Skeletal muscle tissue (tissue), 4 donors: ENCODE results near the gene GPSM1. TPM values are rescaled to one million over a fixed set of nuclear protein-coding genes. Genes with fewer than 3 reads are reported as not detected.

Source experiments
- H3K27ac ChIP-seq: one replicate; pipeline ENCODE4 v1.7.0; 2013; ENCODE audit warnings: mild to moderate bottlenecking, low read depth, low read length, inconsistent platforms
- H3K27me3 ChIP-seq, 3 donors: one replicate each; pipeline ENCODE4 v1.7.0; 2013; ENCODE audit warnings: low read length in 3 of 3; ENCODE audit not compliant: control insufficient read depth in 3 of 3, insufficient read depth in 3 of 3
- H3K36me3 ChIP-seq, 3 donors: one replicate each; pipeline ENCODE4 v1.7.0; 2013; ENCODE audit warnings: low read length in 3 of 3; ENCODE audit not compliant: control insufficient read depth in 3 of 3, insufficient read depth in 3 of 3
- H3K4me1 ChIP-seq, 3 donors: one replicate each; pipeline ENCODE4 v1.7.0; 2013; ENCODE audit warnings: low read length in 3 of 3, mild to moderate bottlenecking in 3 of 3; ENCODE audit not compliant: control insufficient read depth in 3 of 3, insufficient read depth in 3 of 3
- H3K4me3 ChIP-seq, 3 donors: one replicate each; pipeline ENCODE4 v1.7.0; 2013; ENCODE audit warnings: low read length in 3 of 3
- H3K9ac ChIP-seq, 3 donors: one replicate each; pipeline ENCODE4 v1.7.0; 2013; ENCODE audit warnings: low read length in 3 of 3, mild to moderate bottlenecking in 3 of 3, moderate library complexity in 2 of 3, low read depth in 1 of 3
- H3K9me3 ChIP-seq, 3 donors: one replicate each; pipeline ENCODE4 v1.7.0; 2013; ENCODE audit warnings: low read length in 3 of 3; ENCODE audit not compliant: control insufficient read depth in 3 of 3
- total RNA-seq: library from RNA; depleted of rRNA; stranded (reverse); fragments of >200 nt; gene quantifications from one replicate; pipeline ENCODE4 v1.2.3, GENCODE V29; 2014
- donor health status: Osteomylitis.

Gene GPSM1
- total RNA-seq, 1 donor from 2014 or later = 14.1 TPM

DNA sequence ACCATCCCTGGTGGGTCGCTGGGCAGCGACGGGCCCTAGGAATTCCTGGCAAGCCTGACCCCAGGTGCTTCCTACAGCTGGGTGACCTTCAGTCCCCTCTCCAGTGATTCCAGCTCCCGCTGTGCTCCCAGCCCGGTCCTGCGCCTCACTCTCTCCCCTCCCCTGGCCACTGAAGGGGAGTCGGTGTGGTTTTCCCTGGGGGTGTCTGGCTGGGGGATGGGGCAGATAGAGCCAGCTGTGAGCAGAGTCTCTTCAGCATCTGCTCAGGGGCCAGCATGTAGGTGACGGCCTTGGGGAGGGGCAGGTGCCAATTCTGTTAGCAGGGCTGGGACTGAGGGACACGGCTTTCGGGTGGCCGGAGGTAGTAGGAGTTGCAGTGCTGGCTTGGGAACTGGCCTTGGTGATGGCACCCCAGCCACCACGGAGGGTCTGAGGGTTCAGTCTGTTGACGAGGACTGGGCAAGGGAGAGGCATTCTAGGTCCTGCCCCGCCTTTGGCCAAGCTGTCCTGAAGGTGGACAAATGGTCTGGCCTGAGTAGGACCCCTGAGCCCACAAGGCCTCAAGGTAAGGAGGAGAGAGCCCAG is 3.2 kb downstream of the GPSM1 start:
- Histone ChIP-seq H3K27me3 (peaks cover 8 to 30% (median 18%) of the 10 kb centered on the region in 3 donors), H3K27ac (no peak overlapping the region), H3K9me3 (no peaks in the 10 kb centered on the region), H3K36me3 (no peaks in the 10 kb centered on the region), H3K4me3 (no peak overlapping the region), H3K4me1 (peaks cover 18 to 20% (median 19%) of the 10 kb centered on the region in 3 donors), H3K9ac (no peak overlapping the region)

DNA sequence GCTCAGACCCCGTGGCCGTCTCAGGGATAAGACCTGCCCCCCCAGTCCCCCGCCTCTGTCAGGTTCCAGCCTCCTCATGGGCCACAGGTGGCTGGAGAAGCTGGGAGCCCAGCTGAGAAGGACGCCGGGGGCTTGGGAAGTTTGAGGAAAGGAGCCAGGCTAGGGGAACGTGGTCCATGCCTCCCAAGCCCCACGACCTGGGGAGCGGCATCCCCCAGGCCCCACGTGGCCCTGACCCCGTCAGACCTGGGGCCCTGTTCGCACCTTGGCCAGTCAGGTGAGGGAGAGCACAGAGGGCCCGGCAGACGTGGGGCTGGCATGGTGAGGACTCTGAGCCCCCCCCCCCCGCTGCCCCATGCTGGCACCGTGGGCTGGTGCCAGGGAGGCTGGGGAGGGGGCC is 3.7 kb downstream of the GPSM1 start:
- no peaks in the 10 kb centered on the region for H3K36me3 ChIP-seq
- H3K27ac ChIP-seq = no peak overlapping the region
- no peaks in the 10 kb centered on the region for H3K9me3 ChIP-seq
- H3K9ac ChIP-seq = no peak overlapping the region
- H3K27me3 ChIP-seq = peaks cover 5 to 28% (median 14%) of the 10 kb centered on the region in 3 donors
- H3K4me1 ChIP-seq = peaks cover 18 to 20% (median 19%) of the 10 kb centered on the region in 3 donors
- H3K4me3 ChIP-seq = no peak overlapping the region

DNA sequence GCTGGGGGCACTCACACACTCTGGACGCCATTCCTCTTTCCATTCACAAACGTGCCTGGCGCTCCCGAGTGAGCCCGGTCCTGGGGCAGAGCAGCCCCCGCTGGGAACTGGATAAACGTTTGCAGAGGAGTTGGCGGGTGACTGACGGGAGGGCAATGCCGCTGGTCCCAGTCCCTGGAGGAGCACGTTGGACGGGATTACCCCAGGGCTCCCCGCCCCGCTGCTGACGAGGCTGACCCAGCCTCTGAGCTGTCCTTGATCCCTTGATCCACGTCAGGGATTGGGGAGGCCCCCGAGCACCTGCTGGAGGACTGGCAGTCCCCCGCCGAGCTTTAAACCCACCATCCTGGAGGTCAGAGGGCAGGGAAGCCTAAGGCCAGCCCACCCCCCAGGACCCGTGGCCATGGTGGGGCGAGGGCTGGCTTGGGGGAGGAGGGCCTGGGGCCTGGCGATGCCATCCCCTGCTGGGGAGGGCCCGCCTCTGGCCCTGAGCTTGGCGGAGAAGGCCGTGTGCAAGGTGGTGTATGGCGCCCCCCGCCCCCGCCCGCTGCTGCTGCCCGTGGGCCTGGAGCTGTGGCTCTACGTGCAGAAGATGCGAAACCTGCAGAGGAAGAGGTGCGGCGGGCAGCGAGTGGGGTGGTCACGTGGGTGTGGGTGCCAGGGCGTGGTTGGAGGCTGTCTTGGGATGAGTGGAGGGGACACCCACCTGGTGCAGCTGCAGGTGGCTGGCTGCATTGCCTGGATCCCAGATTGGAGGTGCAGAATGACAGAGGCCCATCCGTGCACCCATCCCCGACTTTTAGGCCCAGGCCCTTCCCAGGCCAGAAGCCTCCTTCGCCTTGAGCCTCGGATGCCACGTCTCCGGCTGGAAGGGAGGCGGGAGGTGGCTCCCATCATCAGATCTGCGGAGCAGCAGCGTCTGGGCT is 4.5 kb downstream of the GPSM1 start:
- no peak overlapping the region for H3K4me3 ChIP-seq
- H3K36me3 ChIP-seq = no peaks in the 10 kb centered on the region
- peaks cover 15 to 17% (median 16%) of the 10 kb centered on the region in 3 donors for H3K4me1 ChIP-seq
- H3K27ac ChIP-seq = no peak overlapping the region
- H3K9ac ChIP-seq = no peak overlapping the region
- no peaks in the 10 kb centered on the region for H3K9me3 ChIP-seq
- peaks cover 5 to 20% (median 13%) of the 10 kb centered on the region in 3 donors for H3K27me3 ChIP-seq

DNA sequence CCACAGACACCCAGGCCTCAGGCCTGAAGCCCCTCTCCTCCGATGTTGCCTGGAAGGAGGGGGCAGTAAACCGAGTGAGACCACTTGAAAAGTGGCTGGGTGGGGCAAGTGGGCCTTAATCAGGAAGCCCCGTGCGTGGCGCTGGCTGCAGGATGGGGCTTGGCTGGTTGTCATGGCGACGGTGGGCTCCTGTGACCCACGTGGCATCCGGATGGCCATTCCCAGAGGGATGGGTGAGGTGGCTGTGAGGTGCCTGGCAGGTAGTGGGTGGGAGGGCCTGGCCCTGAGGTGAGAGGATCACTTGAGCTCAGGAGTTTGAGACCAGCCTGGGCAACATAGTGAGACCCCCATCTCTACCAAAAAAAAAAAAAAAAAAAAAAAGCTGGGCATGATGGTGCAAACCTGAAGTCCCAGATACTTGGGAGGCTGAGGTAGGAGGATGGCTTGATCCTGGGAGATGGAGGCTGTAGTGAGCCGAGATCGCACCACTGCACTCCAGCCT is 5.2 kb downstream of the GPSM1 start:
- no peak overlapping the region for H3K4me3 ChIP-seq
- no peak overlapping the region for H3K27ac ChIP-seq
- no peak overlapping the region for H3K9ac ChIP-seq
- no peaks in the 10 kb centered on the region for H3K9me3 ChIP-seq
- peaks cover 5 to 23% (median 13%) of the 10 kb centered on the region in 3 donors for H3K27me3 ChIP-seq
- no peaks in the 10 kb centered on the region for H3K36me3 ChIP-seq
- peaks cover 12 to 15% (median 13%) of the 10 kb centered on the region in 3 donors for H3K4me1 ChIP-seq

DNA sequence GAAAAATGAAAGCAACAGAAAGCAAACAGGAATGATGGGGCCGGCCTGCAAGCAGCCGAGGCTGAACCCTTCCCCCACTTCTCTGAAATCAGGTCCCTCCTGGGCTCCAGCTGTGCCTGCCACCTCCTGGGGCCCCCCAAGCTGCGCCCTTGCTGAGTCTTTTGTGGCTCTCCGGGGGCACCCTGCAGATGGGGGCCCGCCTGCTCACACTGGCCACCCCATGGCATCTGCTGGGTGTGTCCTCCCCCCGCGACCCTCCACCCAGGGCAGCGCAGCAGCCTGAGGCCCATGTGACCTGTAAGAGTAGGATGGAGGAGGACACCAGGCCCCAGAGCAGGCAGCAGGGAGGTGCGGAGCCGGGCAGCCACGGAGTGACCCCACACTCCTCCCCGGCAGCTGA is 5.7 kb downstream of the GPSM1 start:
- peaks cover 10 to 13% (median 11%) of the 10 kb centered on the region in 3 donors for H3K4me1 ChIP-seq
- H3K27me3 ChIP-seq = peaks cover 3 to 26% (median 12%) of the 10 kb centered on the region in 3 donors
- no peak overlapping the region for H3K9ac ChIP-seq
- H3K9me3 ChIP-seq = no peaks in the 10 kb centered on the region
- no peak overlapping the region for H3K4me3 ChIP-seq
- no peaks in the 10 kb centered on the region for H3K36me3 ChIP-seq
- H3K27ac ChIP-seq = no peak overlapping the region

DNA sequence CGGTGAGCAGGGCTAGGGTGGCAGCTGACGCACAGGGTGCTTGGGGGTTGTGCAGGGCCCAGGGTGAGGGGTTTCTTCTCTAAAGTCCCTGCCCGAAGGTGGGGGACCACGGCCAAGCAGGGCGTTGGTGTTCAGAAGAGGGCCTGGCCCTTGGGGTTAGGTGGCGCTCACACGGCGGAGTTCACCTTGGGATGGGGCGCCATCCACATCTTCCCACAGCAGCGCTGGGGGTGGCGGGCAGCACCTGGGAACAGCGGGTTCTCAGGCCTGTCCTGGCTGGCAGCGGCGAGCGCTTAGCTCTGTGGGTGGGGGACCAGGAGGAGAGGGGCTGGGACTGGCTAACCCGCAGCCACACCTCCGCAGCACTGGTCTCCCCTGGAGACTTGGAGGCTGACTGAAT is 6.1 kb downstream of the GPSM1 start:
- Histone ChIP-seq H3K9me3 (no peaks in the 10 kb centered on the region), H3K36me3 (no peaks in the 10 kb centered on the region), H3K27me3 (peaks cover 0 to 22% (median 7%) of the 10 kb centered on the region in 3 donors), H3K4me1 (peaks cover 6 to 9% (median 6%) of the 10 kb centered on the region in 3 donors), H3K4me3 (no peak overlapping the region), H3K9ac (no peak overlapping the region), H3K27ac (no peak overlapping the region)

DNA sequence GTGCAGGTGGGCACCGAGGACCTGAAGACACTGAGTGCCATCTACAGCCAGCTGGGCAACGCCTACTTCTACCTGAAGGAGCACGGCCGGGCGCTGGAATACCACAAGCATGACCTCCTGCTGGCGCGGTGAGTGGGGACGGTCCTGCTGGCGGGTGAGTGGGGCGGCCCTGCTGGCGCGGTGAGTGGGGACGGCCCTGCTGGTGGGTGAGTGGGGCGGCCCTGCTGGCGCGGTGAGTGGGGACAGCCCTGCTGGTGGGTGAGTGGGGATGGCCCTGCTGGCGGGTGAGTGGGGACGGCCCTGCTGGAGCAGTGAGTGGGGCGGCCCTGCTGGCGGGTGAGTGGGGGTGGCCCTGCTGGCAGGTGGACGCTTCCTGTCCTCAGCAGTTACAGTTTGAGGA is 7.2 kb downstream of the GPSM1 start:
- Histone ChIP-seq H3K27me3 (peaks cover 0 to 16% (median 0%) of the 10 kb centered on the region in 3 donors), H3K9me3 (no peaks in the 10 kb centered on the region), H3K27ac (no peak overlapping the region), H3K36me3 (no peaks in the 10 kb centered on the region), H3K4me3 (no peak overlapping the region), H3K9ac (no peak overlapping the region), H3K4me1 (no peaks in the 10 kb centered on the region)

DNA sequence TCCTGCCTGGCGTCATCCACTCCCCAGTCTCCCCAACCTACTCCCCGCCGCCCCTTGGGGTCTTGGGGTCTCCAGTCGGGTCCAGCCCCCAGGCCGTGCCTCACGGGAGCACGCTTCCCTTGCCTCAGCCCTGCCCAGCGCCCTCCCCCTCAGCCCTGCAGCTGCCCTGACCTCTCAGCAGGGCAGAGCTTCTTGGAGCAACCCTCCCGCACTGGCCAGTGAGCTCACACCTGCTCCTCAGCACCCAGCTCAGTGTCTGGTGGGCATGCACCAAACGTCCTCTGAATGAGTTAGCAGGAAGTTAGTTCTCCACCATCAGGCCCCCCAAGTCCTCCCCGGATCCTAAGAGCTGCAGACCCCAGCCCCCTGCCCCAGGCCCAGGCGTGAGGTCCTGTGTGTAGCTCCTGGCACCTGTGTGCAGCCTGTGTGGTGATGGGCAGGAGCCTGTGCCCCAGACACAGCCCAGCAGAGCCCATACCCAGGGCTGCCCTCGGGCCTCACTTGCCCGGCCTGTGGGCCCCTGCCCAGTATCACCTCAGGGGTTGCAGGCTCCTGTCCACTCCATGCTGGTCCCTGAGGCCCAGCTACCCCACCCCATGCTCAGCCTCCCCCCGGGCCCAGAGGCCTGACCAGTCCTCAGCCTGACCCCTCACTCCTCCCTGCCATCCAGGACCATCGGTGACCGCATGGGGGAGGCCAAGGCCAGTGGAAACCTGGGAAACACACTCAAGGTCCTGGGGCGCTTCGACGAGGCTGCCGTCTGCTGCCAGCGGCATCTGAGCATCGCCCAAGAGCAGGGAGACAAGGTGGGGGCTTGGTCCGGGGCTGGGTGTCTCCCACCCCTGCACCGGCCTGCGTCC is 8.2 kb downstream of the GPSM1 start:
- H3K27me3 ChIP-seq = peaks cover 0 to 16% (median 0%) of the 10 kb centered on the region in 3 donors
- no peaks in the 10 kb centered on the region for H3K36me3 ChIP-seq
- no peaks in the 10 kb centered on the region for H3K4me1 ChIP-seq
- H3K9me3 ChIP-seq = no peaks in the 10 kb centered on the region
- no peak overlapping the region for H3K9ac ChIP-seq
- no peak overlapping the region for H3K27ac ChIP-seq
- no peak overlapping the region for H3K4me3 ChIP-seq

DNA sequence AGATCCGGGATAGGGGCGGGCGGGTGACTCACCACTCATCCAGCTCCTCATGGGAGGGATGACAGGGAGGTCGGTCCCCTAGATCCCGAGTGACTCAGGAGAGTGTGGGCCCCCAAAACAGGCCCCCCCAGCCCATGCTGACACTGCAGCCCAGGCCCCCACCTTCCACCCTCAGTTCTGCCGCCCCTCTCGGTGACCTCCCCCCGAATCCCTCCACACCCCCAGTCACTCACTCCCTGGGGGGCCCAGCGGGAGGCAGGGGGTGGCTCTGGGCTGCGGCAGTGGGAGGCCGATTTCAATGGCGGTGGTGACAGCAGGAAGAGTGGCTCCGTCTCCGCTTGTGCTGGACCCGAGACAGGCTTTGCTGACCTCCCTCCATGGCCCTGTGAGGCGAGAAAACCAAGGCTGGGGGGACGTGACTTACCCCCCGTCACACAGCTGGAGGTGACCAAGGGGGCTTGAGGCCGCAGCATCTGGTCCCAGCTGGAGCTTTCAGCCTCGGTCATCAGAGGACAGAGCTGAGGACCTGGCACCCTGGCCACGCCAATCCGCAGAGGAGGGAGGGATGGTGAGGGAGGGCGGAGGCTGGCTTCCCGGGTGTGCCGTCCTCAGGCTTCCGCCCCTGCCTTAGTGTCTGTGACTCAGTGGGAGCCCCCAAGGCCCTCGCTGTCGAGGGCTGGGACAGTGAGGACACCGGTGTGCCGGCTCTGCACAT is 9.0 kb downstream of the GPSM1 start:
- H3K27me3 ChIP-seq = peaks cover 0 to 18% (median 5%) of the 10 kb centered on the region in 3 donors
- no peaks in the 10 kb centered on the region for H3K36me3 ChIP-seq
- peaks cover 0 to 2% (median 0%) of the 10 kb centered on the region in 3 donors for H3K4me1 ChIP-seq
- H3K27ac ChIP-seq = no peak overlapping the region
- no peak overlapping the region for H3K9ac ChIP-seq
- H3K4me3 ChIP-seq = no peak overlapping the region
- no peaks in the 10 kb centered on the region for H3K9me3 ChIP-seq
